ENCODE data around the gene PFAS.
"Not testable (repeated sequence)": the region's sequence is repeated elsewhere in the genome, so short reads cannot be mapped to it uniquely, and the experiment has no call there.

PFAS gene, protein sequence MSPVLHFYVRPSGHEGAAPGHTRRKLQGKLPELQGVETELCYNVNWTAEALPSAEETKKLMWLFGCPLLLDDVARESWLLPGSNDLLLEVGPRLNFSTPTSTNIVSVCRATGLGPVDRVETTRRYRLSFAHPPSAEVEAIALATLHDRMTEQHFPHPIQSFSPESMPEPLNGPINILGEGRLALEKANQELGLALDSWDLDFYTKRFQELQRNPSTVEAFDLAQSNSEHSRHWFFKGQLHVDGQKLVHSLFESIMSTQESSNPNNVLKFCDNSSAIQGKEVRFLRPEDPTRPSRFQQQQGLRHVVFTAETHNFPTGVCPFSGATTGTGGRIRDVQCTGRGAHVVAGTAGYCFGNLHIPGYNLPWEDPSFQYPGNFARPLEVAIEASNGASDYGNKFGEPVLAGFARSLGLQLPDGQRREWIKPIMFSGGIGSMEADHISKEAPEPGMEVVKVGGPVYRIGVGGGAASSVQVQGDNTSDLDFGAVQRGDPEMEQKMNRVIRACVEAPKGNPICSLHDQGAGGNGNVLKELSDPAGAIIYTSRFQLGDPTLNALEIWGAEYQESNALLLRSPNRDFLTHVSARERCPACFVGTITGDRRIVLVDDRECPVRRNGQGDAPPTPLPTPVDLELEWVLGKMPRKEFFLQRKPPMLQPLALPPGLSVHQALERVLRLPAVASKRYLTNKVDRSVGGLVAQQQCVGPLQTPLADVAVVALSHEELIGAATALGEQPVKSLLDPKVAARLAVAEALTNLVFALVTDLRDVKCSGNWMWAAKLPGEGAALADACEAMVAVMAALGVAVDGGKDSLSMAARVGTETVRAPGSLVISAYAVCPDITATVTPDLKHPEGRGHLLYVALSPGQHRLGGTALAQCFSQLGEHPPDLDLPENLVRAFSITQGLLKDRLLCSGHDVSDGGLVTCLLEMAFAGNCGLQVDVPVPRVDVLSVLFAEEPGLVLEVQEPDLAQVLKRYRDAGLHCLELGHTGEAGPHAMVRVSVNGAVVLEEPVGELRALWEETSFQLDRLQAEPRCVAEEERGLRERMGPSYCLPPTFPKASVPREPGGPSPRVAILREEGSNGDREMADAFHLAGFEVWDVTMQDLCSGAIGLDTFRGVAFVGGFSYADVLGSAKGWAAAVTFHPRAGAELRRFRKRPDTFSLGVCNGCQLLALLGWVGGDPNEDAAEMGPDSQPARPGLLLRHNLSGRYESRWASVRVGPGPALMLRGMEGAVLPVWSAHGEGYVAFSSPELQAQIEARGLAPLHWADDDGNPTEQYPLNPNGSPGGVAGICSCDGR (N-terminal part only)

DNA sequence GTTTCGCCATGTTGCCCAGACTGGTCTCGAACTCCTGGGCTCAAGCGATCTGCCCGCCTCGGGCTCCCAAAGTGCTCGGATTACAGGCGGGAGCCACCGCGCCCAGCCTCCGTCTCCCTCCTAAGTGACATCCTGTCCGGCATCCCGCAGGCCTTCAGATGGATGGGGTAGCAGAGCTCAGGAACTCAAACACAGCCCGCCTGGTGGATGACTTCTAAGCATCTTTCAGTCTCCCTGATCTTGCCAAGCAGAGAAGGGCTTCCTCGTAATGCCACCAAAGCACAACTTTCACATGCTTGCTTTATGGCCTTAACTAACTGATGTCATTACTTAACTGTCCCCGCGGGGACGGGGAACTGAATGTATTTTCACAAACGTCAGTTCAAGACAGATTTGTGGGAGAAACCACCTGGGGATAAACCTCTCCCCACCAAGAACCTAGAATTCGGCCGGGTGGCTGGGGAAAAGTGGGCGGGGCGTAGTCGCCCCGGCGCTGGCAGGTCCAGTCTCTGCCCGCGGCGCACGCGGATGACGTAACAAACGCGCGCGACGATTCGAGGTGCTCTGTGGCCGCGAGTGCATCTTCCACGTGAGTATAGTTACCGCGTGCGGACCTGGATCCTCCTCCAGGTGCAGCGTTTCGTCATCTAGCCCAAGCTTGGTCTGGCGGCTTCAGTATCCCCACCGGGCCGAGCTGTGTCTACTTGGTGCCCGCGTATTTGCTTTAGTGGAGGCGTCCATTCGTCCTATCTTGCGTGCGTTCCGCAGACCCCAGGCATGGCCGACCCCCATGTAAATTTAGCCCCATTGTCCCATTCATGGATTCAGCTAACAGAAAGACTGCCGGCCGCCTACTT lies at the start of gene PFAS:
Gene PFAS (plus strand): TSS at position 539 of the 857 bp plus-strand sequence. CDS start 4,649 bp downstream, outside the sequence.
- peak; percentile 94 for DNase-seq

DNA sequence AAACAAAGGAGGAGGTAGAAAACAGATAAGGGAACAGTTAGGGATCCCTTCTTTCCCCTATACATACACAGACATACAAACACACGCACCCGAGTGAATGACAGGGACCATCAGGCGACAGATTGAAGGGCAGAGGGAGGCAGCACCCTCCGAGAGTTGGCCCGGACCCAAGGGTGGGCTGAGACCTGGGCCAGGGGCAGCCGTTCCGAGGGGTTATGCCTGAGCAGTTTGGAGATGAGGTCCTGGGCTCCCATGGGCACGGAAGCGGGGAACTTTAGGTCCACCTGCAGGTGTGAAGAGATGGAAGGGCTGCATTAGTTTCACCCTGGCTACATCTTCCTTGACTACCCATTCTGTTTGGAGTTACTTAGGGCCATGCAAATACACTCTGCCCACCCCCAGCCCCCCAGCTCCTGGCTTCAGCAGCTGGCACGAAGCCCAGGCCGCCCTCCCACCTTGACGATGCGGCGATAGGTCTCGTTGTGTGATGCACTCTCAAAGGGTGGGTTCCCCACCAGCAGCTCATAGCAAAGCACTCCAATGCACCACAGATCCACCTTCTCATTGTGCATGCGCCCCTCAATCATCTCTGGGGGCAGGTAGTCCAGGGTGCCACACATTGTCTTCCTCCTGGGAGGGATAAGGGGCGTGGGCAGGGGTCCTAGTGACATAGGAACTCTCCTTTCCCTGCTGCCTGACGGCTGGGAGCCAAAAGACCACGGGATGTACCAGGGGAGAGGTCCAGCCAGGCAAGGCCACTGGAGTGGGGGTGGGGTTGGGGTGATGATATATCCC lies 44.1 kb upstream of the PFAS start:
- DNase-seq, result no peak

DNA sequence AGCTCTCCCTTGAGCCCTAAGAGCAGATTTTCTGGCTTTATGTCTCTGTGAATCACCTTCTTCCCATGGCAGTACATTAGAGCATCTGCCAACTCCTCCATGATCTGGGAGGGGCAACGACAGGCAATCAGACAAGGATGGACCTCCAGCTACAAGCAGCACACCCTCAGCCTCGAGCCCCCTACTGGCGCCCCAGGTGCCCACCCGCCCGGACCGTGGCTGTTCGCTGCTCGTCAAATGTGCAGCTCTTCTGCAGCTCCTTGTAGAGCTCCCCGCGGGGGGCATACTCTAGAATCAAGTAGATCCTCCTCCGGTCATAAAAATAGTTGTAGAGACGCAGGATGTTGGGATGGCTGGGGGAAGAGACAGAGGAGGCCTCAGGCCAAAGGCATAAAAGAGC lies 42.6 kb upstream of the PFAS start:
- DNase-seq, result no peak

DNA sequence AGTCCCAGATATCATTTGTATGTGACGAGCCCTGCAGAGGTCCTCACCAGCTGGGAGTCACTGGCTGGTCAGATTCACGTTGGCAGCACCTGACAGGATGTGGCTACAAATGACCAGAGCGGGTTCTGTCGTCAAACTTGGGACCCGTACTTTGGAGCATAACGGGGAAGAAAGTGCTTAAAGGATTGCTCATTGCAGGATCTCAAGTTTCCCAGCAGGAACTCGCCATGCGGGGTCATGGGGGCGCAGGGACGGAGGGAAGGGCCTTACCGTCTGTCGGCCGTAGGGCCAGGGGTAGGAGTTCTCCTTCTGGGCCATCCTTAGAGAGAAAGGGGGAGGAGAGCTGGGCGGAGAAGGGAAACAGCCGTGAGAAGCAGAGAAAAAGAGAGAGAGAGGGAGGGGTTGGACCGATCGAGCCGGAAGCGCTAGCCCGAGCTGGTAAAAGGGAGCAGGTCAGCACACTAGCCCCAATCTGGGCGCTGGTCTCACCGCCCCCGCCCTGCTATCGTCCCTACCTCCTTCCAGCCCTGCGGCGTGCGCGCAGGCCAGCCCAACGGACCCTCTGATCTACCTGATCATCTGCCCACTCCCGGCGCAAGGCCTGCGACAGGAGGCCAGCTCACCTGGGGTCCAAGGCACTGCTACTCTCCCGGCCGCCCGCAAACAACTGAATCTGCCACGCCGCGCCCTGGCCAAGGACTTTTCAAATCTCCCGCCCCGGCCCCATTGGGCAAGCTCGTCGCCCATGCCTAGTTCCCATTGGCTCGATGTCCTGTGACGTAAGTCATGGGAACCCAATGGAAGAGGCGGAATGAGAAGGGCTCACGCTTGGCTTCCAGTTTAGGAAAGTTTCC lies 39.0 kb upstream of the PFAS start, which contains the start of gene AURKB:
Gene AURKB (minus strand): TSS at position 669 of the 854 bp plus-strand sequence. CDS start 351 bp downstream, at position 318.
- peak; percentile 91 for DNase-seq

DNA sequence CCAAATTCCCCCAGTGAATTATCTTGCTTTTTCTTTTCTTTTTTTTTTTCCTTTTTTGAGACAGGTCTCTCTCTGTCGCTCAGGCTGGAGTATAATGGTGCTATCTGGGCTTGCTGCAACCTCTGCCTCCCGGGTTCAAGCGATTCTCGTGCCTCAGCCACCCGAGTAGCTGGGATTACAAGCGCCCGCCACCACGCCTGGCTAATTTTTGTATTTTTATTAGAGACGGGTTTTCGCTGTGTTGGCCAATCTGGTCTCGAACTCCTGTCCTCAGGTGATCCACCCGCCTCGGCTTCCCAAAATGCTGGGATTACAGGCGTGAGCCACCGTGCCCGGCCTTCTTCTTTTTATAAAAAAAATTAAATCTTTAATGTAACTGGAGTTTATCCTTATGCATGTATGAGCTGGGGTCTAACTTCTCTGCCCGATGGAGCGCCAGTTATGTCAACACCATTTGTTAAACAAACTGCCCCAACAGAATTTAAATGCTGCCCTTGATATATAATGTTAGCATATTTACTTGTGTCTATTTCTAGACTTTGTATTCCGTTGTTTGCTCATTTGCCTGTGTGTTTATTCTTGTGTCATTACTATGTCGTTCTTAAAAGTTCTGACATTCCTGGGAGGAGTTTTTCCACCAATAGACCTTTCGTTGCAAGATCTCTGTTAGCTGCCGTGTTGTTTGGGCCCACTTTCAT lies 38.2 kb upstream of the PFAS start:
- no peak for DNase-seq

DNA sequence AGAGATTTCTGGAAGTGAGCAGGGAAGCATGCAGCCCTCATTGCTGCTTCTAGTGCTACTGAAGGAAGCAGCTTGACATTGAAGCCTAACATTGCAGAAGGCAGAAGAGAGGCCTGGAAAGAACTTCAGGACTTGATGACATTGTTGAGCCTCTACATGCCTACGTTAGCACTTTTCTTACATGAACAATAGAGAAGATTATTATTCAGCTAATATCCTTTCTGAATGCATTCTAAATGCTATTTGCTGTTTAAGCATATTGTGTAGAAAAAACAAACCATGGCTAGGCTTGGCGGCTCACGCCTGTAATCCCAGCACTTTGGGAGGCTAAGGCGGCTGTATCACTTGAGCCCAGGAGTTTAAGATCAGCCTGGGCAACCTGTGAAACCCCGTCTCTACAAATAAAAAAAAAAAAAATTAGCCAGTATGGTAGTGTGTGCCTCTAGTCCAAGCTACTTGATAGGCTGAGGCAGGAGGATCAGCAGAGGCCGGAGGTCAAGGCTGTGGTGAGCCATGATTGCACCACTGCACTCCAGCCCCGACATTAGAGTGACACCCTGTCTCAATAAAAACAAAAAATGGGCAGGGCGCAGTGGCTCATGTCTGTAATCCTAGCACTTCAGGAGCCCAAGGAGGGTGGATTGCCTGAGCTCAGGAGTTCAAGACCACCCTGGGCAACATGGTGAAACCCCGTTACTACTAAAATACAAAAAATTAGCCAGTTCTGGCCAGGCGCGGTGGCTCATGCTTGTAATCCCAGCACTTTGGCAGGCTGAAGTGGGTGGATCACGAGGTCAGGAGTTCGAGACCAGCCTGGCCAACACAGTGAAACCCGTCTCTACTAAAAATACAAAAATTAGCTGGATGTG lies 36.5 kb upstream of the PFAS start:
- DNase-seq, result no peak

DNA sequence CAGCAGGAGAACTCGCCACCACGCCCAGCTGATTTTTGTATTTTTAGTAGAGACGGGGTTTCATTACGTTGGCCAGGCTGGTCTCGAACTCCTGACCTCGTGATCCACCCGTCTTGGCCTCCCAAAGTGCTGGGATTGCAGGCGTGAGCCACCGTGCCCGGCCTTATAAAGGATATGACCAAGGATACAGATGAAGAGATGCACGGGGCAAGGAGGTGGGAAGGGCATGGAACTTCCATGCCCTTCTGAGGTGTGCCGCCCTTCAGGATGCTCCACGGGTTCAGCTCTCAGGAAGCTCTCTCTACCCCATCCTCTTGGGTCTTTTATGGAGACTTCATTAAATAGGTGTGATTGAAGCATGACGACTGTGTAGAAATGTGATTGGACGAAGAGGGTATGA lies 35.1 kb upstream of the PFAS start:
- DNase-seq, result not testable (repeated sequence)

DNA sequence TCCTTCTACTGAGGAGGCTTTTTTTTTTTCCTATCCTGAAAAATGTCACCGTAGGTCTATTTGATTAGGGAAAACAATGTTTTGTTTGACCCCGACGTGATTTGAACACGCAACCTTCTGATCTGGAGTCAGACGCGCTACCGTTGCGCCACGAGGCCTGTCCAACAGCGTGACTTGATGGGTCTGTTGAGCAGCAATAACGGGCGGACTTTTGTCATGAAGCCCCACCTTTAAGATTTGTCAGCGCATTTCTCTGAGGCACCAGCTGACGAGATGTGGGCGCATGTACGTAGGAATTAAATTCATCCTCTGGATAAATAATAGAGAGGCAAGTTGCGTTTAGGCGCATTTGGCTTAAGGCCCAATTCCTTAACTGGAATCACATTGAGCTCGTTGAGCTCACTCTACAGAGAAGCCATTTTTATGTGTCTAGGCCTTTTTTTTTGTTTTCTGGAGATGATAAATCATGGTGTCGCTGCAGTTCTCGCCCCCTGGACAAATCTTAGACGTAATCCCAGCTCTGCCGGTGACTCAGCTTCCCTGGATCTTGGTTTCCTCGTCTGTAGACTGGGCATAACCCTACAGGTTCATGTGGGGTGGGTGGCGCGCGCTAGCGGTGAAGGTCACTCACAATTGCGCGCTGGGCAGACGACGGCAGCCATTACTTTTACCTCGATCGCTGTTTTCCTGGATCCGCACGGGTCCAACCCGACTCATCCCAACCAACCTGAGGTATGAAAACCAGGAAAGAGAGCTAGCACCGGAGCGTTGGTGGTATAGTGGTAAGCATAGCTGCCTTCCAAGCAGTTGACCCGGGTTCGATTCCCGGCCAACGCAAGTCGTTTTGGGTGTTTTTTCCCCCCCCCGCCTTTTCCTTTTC lies 28.1 kb upstream of the PFAS start:
- peak; percentile 92 for DNase-seq

DNA sequence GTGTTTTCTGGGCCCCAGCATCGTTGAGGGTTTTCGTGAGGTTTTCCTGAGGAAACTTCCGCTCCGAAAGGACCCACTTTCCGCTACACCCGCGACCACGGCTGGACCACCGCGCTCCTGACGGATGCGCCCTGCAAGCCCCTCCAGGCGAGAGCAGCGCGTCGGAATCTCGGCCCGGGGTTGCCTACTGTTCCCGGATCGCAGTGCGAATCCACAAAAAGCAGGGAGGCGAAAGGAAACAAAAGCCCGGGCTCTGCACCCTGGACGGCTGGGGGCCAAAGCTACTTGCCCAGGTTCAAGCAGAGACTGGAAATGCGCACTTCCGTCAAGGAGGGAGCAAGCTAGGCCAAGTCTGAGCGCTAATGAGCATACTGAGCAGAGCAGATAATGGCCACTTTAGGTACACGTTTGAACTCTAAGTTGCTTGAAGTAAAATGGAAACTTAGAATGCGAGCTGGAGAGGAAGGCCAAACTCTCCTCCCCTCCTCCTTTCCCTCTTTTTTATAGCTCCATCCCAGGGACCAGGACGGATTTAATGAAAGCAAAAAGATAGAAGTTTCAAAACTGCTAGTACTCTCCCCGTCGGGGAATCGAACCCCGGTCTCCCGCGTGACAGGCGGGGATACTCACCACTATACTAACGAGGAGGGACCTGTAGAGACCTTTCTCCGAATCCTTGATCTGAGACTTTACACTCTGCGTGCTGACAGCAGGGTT lies 27.3 kb upstream of the PFAS start:
- DNase-seq, result peak; percentile 92

DNA sequence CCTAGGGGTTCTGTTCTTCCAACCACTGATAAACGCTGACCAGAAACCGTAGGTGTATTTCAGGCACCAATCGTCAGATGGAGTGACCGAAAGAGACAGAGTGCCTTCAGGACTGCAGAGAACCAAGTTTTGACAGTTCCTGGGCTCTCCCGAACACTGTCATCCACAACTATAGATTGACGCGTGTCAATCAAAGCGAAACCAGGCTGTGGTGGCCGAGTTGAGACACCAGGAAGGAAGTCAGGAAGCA lies 26.8 kb upstream of the PFAS start:
- DNase-seq, result no peak

DNA sequence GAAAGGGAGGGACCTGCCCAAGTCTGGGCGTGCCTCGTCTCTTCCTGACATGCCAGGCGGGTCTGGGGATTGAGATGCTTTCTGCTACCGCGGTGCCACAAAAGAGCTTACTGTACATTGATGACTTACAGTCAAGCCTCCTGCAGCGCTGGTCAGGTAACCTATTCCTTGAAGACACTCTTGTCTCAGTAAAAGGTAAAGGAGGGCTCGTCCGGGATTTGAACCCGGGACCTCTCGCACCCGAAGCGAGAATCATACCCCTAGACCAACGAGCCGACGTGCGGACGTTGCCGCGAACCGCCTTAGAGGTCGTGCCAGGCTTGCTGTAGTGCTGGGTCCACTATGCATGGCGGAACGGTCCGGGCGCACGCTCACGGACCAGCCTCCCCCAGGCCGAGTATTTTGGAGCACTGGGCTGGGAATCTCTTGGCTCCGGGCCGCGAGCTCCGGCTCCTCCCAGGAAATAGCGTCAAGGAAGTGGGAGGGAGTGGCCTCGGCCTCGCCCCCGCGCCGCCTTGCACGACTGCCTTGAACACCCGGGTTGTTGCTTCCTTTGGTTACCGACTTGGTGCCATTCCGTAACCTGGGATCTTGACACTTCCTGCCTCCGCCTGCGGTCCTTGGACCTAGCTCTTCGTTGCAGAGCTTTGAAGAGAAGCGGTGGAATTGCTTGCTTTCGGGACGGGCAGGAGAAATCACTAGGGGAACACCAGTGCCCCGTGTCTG lies 26.3 kb upstream of the PFAS start:
- peak; percentile 94 for DNase-seq

DNA sequence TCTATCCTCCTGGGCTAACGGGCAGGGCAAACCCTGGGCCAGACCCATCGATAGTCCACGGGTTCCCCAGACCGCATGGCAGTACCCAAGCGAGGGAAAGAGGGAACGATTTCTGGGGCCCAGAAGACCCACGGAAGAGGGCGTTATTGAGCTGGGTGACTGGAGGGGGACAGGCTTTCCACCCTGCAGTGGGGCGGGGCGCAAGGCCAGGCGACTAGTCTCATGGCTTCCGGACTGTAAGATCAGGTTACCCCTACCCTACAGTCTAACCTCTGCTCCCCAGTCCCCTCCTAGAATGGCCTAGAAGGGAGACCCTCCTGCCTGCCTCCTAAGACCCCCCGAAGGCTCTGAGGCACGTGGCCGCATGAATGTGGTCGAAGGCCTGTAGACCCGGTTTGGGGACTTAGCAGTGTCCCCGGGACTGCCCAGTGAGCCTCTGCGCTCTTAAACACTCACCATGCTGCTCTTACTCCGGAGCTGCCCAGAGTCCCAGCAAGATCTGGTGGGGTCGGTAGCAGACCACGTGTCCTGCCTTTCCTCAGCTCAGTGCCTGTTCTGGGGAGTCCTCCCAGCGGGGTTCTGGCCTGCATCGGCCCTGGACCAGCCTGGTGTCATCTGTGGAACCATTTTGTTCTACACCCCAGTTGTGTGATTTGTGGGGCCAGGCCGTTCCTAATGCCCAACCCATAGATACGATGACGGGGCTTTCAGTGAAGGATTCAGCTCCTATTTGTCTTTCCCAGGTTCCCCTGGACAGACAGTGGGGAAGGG lies 25.5 kb upstream of the PFAS start:
- peak; percentile 68 for DNase-seq

DNA sequence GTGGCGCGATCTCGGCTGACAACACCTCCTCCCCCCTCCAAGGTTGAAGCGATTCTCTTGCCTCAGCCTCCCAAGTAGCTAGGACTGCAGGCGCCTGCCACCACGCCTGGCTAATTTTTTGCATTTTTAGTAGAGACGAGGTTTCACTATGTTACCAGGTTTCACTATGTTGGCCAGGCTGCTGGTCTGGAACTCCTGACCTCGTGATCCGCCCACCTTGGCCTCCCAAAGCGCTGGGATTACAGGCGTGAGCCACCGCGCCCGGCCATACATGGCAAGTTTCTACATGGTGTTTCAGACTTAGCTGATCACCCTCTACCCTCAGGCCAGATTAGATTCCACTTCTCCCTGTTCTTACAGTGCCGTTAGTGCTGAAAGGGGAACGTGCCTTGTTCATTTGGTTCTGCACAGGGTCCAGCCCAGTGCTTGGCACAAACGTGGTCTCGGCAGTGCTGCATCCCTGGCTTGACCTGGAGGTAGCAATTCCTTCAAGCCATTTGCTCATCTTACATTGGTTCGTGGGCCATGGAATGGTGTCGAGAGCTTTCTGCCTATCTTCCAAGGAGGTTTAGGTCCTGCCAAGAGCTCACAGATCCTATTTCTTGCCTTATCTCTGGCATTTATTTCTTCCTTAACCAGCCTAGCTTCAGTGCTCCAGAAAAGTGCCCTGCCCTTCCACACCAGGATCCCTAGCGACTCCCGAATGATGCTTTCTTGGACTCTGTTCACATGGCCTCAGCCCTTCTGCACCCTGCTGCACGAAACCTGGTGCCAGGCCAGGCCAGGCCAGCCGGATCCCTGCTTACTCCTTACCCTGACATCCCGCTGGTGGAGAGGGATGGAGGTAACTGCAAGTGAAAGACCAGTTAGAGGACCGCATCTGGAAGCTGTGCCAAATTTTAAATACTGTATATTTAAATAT lies 23.9 kb upstream of the PFAS start:
- no peak for DNase-seq

Data from midbrain (tissue), 1 donor.